Measurements from ENCODE around the gene TPM4.

The TPM4 gene

GRCh38 chr19:16041991-16042386 lies 34.3 kb upstream of the TPM4 start:
- no peak for DNase-seq (ENCODE audit: low read depth)

GRCh38 chr19:16042533-16043085 lies 33.7 kb upstream of the TPM4 start:
- DNase-seq (ENCODE audit: low read depth), result no peak

GRCh38 chr19:16043156-16043757 lies 33.0 kb upstream of the TPM4 start:
- DNase-seq (ENCODE audit: low read depth), result no peak

GRCh38 chr19:16044746-16045145 lies 31.5 kb upstream of the TPM4 start:
- no peak for DNase-seq (ENCODE audit: low read depth)

- DNase-seq (ENCODE audit: low read depth), result no peak
Observed at GRCh38 chr19:16045171-16045570, 31.1 kb upstream of the TPM4 start.

- DNase-seq (ENCODE audit: low read depth), result no peak
Observed at GRCh38 chr19:16045893-16046292, 30.4 kb upstream of the TPM4 start.

GRCh38 chr19:16048583-16048982 lies 27.7 kb upstream of the TPM4 start:
- no peak for DNase-seq (ENCODE audit: low read depth)

GRCh38 chr19:16051254-16052025 lies 24.9 kb upstream of the TPM4 start:
- no peak for DNase-seq (ENCODE audit: low read depth)

GRCh38 chr19:16052353-16052752 lies 23.9 kb upstream of the TPM4 start:
- DNase-seq (ENCODE audit: low read depth), result no peak

GRCh38 chr19:16057062-16057461 lies 19.2 kb upstream of the TPM4 start:
- no peak for DNase-seq (ENCODE audit: low read depth)

- DNase-seq (ENCODE audit: low read depth), result no peak
Observed at GRCh38 chr19:16060294-16060693, 16.0 kb upstream of the TPM4 start.

- DNase-seq (ENCODE audit: low read depth), result no peak
Observed at GRCh38 chr19:16061943-16062342, 14.4 kb upstream of the TPM4 start.

- peak; percentile 58 for DNase-seq (ENCODE audit: low read depth)
Observed at GRCh38 chr19:16062789-16063188, 13.5 kb upstream of the TPM4 start.

- DNase-seq (ENCODE audit: low read depth), result no peak
Observed at GRCh38 chr19:16064209-16064889, 11.9 kb upstream of the TPM4 start.

- DNase-seq (ENCODE audit: low read depth), result no peak
Observed at GRCh38 chr19:16066611-16067104, 9.6 kb upstream of the TPM4 start.

GRCh38 chr19:16067205-16067938 lies 8.9 kb upstream of the TPM4 start:
- no peak for DNase-seq (ENCODE audit: low read depth)

- DNase-seq (ENCODE audit: low read depth), result no peak
Observed at GRCh38 chr19:16068696-16069259, 7.5 kb upstream of the TPM4 start.

- no peak for DNase-seq (ENCODE audit: low read depth)
Observed at GRCh38 chr19:16069813-16070365, 6.4 kb upstream of the TPM4 start.

- peak; percentile 62 for DNase-seq (ENCODE audit: low read depth)
Observed at GRCh38 chr19:16070366-16070990, 5.8 kb upstream of the TPM4 start.

- DNase-seq (ENCODE audit: low read depth), result no peak
Observed at GRCh38 chr19:16071072-16071691, 5.1 kb upstream of the TPM4 start.
